Limb (tissue), 2 donors: ENCODE data around the gene SHISA8.
"Not testable (repeated sequence)": the region's sequence is repeated elsewhere in the genome, so short reads cannot be mapped to it uniquely, and the experiment has no call there.

Experiments
- DNase-seq, 2 donors: peaks; one replicate each; pipeline ENCODE4 v3.0.0-alpha.2; 2016; ENCODE audit errors: extremely low spot score in 2 of 2

SHISA8 gene

GRCh38 chr22:41915035-41915785 is at the start of gene SHISA8:
TSS of gene SHISA8 (minus strand) at chr22:41915074. CDS start at chr22:41914667, 407 bp downstream.
- DNase-seq, result peak in 1 of 2 donors; percentile 83

GRCh38 chr22:41964112-41964491 is 49.2 kb upstream of the SHISA8 start:
- DNase-seq, result no peak

GRCh38 chr22:41963453-41964111 is 48.7 kb upstream of the SHISA8 start:
- no peak for DNase-seq

GRCh38 chr22:41957941-41958556 is 43.2 kb upstream of the SHISA8 start:
- DNase-seq, result no peak

- DNase-seq, result no peak
Measured at GRCh38 chr22:41952713-41953112, 37.8 kb upstream of the SHISA8 start.

- peak in 1 of 2 donors; percentile 82 for DNase-seq
Measured at GRCh38 chr22:41951898-41952474, 37.1 kb upstream of the SHISA8 start, which contains the start of gene SMIM45. TSS of gene SMIM45 (plus strand) at chr22:41952150.

- DNase-seq, result no peak
Measured at GRCh38 chr22:41949297-41949965, 34.6 kb upstream of the SHISA8 start.

- DNase-seq, result not testable (repeated sequence)
Measured at GRCh38 chr22:41948928-41949296, 34.0 kb upstream of the SHISA8 start.

GRCh38 chr22:41948142-41948541 is 33.3 kb upstream of the SHISA8 start:
- no peak for DNase-seq

GRCh38 chr22:41947424-41948080 is 32.7 kb upstream of the SHISA8 start:
- DNase-seq, result no peak

- peak; percentile 96 for DNase-seq
Measured at GRCh38 chr22:41946629-41947423, 32.0 kb upstream of the SHISA8 start, which contains the start of gene CENPM. TSS of gene CENPM (minus strand) at chr22:41947152. CDS start at chr22:41947076, 76 bp downstream.

- DNase-seq, result no peak
Measured at GRCh38 chr22:41943661-41944209, 28.9 kb upstream of the SHISA8 start.

- DNase-seq, result peak; percentile 79 to 88
Measured at GRCh38 chr22:41940832-41941765, 26.2 kb upstream of the SHISA8 start.

GRCh38 chr22:41939981-41940831 is 25.3 kb upstream of the SHISA8 start:
- DNase-seq, result no peak

- no peak for DNase-seq
Measured at GRCh38 chr22:41936894-41937169, 22.0 kb upstream of the SHISA8 start.

- no peak for DNase-seq
Measured at GRCh38 chr22:41935509-41935908, 20.6 kb upstream of the SHISA8 start.

- DNase-seq, result no peak
Measured at GRCh38 chr22:41935015-41935351, 20.1 kb upstream of the SHISA8 start.
